ENCODE results near the gene SCMH1.

GRCh38 chr1:40980453-40981121 lies 261.5 kb downstream of the SCMH1 start:
- no peak for TF ChIP-seq CTCF (IDR thresholded peaks at IDR 0.05)
- TF ChIP-seq POLR2A (IDR thresholded peaks at IDR 0.05): no peak
